ENCODE data around the gene JARID2.

Gene JARID2

GRCh38 chr6:15358579-15359327 is 112.9 kb downstream of the JARID2 start:
- DNase-seq (ENCODE audit: low spot score), result no peak

DNA sequence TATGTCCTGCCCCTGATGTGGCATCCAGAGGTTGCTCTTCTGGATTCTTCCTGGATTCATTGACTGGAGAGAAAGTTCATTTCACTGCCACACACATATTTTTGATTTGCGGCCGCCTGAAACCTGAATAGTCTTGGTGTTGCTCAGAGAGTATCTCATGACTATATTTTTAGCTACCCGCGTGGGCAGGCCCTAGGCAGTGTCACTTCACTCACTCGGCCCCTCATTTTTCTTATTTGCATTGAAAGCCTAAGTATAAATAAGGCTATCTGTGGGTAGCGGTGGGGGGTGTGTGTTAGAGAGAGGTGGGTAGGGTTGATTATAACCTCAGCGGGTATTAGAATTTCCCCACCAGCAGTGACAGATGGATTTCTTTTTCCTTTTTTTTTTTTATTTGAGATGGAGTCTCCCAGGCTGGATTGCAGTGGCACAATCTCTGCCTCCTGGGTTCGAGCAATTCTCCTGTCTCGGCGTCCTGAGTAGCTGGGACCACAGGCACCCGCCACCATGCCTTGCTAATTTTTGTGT is 113.5 kb downstream of the JARID2 start:
- DNase-seq (ENCODE audit: low spot score), result no peak

DNA sequence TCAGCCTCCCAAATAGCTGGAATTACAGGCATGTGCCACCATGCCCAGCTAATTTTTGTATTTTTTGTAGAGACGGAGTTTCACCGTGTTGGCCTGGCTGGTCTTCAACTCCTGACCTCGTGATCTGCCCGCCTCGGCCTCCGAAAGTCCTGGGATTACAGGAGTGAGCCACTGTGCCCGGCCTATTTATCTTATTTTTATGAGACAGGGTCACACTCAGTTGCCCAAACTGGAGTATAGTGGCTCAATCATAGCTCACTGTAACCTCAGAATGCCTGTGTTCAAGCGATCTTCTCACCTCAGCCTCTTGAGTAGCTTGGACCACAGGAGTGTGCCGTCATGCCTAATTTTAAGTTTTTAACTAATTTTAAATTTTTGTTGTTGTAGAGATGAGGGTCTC is 114.4 kb downstream of the JARID2 start:
- DNase-seq (ENCODE audit: low spot score), result no peak

GRCh38 chr6:15361197-15361596 is 115.3 kb downstream of the JARID2 start:
- DNase-seq (ENCODE audit: low spot score), result no peak

DNA sequence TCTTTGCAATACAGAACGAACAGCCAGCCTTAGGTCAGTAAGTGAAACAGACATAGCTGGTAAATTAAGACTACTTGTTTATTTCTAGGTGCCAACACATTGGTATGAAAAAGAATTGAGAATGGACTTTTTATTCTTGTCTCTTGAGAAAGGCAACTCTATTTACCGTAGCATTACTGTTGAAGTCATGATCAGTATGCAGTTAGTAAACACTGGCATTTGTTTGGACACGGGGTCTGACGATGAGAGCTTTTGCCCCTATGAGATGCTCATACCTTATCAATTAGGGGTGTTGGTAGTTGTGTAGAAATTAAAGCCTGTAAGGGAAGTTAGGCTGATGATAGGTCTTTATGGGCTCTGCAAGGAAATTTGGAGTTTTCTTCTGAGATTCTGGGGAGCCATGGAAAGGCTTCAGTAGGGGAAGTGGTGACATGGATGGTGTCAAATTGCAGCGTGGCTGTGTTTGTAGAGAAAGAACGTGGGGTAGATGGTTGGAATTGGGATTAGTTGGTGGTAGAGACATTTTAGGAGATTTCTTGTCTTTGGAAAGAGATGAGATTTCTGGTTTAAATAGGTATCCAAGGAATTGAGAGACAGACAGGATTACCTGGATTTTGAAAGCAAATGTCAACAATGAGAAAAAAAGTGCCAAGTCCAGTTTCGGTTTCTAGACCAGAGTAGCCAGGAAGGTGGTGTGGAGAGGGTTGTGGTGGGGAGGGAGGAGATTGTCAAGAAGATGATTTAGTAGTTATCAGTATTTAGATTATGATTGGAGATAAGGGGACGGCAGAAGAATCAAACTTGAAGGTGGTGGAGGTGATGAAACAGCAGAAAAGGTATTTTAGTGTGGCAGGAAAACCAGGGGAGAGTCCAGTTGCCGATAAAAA is 116.6 kb downstream of the JARID2 start:
- DNase-seq (ENCODE audit: low spot score), result no peak

DNA sequence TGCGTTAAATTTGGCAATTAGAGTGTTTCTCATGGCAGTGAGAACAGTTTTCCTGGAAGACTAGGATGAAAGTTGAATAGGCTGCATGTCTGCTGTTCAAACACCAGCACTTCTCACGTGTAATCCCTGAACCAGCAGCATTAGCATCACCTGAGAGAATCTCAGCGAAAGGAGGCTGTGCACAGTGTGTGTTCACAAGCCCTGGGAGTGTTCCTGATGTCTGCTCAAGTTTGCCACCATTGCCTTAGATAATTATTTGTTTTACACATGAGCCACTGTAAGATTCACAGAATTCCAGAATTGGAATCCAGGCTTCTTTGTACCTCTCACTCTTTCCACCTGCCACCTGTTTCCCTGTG is 117.3 kb downstream of the JARID2 start:
- DNase-seq (ENCODE audit: low spot score), result no peak

DNA sequence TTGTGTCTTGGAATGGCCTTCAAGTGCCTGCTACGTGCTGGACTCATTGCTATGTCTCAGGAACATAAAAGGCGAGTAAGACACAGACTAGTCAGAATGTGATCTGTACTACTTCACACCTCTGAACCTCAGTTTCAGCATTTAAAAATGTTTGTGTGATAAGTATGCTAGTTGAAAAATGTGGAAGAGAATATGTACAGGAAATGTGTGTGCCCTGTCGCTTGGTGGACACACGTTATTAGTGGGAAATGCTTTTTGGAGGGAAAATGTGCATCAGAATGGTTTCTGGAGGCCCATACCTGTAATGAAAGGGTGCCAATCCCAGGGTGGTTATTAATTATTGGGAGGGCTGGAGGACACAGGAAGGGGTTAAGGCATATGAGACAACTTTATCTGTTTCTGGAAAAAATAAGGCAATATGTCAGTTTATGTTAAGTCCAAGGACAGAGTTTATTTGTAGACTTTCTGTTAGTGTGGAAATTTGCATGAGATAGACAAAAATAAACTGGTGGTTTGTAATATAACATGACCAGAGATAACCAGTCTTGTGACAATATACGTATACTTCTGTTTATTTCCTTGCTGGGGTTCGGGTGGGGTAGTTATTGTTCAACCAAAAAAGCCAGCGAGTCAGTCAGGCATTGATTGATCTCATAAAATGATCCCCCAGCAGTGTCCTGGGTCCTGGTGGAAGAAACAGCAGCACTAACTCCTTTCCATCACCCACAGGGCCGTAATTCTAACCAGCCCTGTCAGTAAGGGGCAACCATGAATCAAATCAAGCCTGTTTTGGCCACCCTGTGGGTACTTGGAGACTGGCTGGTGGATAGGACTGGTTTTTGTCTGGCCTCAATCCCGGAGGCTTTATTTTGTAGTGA is 117.9 kb downstream of the JARID2 start:
- no peak for DNase-seq (ENCODE audit: low spot score)

DNA sequence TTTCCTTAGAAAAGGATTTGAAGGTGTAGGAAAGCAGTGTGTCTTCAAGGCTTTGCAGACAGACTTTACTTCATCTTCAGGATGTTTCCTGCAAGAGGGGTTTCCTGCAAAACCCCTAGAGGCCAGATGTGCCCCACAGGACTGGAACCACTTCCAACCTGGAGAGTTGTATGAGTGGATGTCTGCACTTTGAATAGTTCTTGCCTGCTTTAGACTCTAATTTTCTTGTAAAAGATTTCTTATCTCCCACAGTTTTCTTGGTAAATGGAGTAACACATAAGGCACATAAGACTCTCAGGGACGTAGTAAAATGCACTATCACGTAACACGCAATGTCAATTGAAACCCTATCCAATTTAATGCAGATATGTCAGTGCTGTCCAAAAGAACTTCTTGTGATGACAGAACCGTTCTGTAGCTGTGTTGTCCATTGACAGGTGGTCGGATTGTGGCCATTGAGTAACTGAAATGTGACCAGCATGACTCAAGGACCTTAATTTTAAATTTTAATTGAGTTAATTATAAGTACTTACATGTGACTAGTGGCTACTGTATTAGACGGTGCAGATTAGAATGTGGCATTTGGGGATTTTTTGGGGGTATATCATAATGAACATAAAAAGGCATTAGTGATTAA is 118.7 kb downstream of the JARID2 start:
- DNase-seq (ENCODE audit: low spot score), result no peak

DNA sequence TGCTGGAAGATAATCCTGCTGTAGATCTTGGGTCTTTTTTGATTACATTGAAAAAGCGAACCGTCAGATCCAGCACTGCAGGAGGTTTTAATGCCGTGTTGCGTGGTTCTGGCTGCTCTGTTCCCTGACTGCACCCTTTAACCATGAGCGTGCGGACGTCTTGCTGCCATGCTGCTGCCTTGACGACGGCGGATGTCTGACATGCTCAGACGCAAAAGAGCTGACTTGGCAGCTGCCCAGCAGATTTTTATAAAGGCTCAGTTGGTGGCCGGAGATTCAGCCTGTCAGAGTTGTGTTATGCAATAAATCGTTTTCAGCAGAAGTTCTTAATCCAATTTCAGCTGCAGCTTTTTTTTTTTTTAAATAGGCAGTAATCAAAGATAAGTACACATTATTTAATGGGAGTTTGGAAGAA is 119.4 kb downstream of the JARID2 start:
- DNase-seq (ENCODE audit: low spot score), result no peak

GRCh38 chr6:15366003-15366535 is 120.2 kb downstream of the JARID2 start:
- DNase-seq (ENCODE audit: low spot score), result no peak

- DNase-seq (ENCODE audit: low spot score), result no peak
Observed at GRCh38 chr6:15366879-15367278, 121.0 kb downstream of the JARID2 start.

DNA sequence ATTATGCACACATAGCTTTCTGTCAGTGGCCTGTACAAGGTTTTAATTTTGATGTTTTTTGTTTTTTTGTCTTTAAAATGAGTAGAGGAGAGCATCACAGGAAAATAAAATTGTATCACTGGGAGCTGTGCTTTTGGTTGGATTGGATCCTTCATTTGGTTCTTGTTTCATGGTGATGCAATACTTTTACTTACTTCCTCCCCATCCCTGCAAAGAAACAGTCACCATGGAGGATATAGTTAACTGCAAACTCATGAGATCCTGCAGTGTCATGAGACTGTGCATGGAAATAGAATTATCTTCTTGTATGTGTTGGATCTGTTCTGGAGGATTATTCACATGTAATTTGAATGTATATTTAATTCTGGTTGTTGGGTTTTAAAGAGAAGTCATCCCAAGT is 122.3 kb downstream of the JARID2 start:
- no peak for DNase-seq (ENCODE audit: low spot score)

GRCh38 chr6:15368873-15369272 is 123.0 kb downstream of the JARID2 start:
- DNase-seq (ENCODE audit: low spot score), result no peak

GRCh38 chr6:15369838-15370237 is 124.0 kb downstream of the JARID2 start:
- DNase-seq (ENCODE audit: low spot score), result no peak

GRCh38 chr6:15370733-15371671 is 125.1 kb downstream of the JARID2 start:
- no peak for DNase-seq (ENCODE audit: low spot score)

DNA sequence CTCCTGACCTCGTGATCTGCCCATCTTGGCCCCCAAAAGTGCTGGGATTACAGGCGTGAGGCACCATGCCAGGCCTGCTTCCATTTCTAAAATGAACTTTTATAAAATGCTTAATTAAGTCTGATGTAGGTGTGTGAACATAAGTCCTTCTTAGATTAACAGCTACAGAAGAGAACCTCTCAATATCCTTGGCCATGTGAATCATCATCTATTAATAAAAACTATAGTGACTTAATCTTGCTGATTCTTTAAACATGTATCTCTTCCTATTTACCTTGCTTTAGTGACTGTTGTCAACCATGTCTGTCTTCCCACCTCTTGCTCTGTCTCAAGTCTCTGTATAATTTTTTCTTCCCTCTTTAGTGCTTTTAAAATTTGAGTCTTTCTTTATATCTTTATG is 127.1 kb downstream of the JARID2 start:
- no peak for DNase-seq (ENCODE audit: low spot score)

DNA sequence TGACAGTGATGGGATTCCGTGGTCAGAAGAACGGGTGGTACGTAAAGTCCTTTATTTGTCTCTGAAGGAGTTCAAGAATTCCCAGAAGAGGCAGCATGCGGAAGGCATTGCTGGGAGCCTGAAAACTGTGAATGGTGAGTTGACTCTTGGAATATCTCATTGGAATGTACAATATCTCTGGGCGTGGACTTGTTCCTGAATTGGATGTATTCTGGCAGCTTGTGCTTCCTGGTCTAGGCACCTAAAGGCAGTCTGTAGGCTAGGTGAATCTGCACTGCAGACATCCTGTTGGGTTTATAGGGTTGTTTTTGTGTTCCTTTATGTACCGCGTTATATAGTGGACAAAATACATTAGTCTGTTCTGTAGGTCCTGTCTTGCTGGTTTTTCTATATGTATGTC is 128.2 kb downstream of the JARID2 start:
- no peak for DNase-seq (ENCODE audit: low spot score)

- no peak for DNase-seq (ENCODE audit: low spot score)
Observed at GRCh38 chr6:15375018-15375417, 129.1 kb downstream of the JARID2 start.

DNA sequence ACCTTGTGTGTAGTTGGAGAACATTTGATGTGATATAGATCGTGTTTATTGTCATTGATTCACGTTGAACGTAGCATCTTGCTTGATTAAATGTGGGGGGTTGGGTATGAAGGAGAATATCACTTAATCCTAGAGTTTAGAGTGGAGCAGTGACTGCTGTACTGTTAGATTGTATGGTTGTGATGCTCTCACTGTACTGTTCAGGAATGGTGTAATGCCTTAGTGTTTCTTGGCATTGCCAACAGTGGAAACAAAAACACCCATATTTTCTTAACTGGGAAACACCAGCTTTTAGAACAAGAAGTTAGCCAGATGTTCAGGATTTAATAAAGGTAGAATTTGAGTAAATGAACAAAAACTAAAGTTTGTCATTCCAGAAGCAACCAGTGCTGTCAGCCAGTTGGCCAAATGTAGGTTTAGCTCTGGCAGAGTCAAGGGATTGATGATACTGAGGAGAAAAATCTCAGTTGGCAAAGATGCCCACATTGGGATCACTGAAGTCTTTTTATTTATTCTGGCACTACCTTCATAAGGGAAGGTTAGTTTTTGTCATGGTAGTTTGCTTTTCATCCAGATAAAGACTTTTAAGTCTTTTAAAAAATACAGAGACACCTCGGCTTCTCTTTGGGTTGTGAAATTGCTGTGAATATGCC is 129.9 kb downstream of the JARID2 start:
- DNase-seq (ENCODE audit: low spot score), result no peak
